ENCODE results near the gene ZNF516. TPM values are rescaled to one million over a fixed set of nuclear protein-coding genes. Genes with fewer than 3 reads are reported as not detected.

The ZNF516 gene
- total RNA-seq, 5 donors from 2014 or later (not counting 1 experiment from before 2014, with no cell fraction given), result 22.0 to 31.8 (median 25.7) TPM

- H3K36me3 ChIP-seq (ENCODE audit: control insufficient read depth in 2 of 2, extremely low read depth in 1 of 2, insufficient read depth in 1 of 2, low read length in 1 of 2), result no peaks in the 10 kb centered on the region
- CTCF ChIA-PET, result no interaction called here
- no peak overlapping the region for H3K4me3 ChIP-seq (ENCODE audit: control insufficient read depth in 1 of 2, extremely low read depth in 1 of 2, low read length in 1 of 2)
- ATAC-seq (replicated peaks in 1 of 4) (no peak), DNase-seq (no peak)
- Mint-ChIP-seq H3K4me1 (no peaks in the 10 kb centered on the region), H3K36me3 (no peaks in the 10 kb centered on the region), H3K4me3 (no peak overlapping the region), H3K9me3 (peaks cover 0 to 10% (median 10%) of the 10 kb centered on the region in 3 donors), H3K27me3 (peaks cover 2 to 3% of the 10 kb centered on the region in 2 donors), H3K27ac (no peak overlapping the region)
- POLR2A ChIA-PET, result no interaction called here
- no peak overlapping the region for H3K27ac ChIP-seq (ENCODE audit: low read length)
- H3K9me3 ChIP-seq, result peaks cover 4% of the 10 kb centered on the region
- WGBS (ENCODE audit: insufficient coverage), result 88% methylated on average over 2 of the region's 5 CpGs
- peaks cover 0 to 2% of the 10 kb centered on the region in 2 experiments for H3K27me3 ChIP-seq (replicated peaks in 1 of 2; ENCODE audit: control insufficient read depth in 2 of 2, extremely low read depth in 1 of 2, insufficient read depth in 2 of 2, low read length in 1 of 2)
- H3K4me1 ChIP-seq (ENCODE audit: control insufficient read depth in 1 of 2, extremely low read depth in 1 of 2, insufficient read depth in 2 of 2, low read length in 2 of 2), result no peaks in the 10 kb centered on the region
These were observed 156.3 kb downstream of the ZNF516 start for GRCh38 chr18:76338619-76339245.

GRCh38 chr18:76338088-76338487 lies 157.0 kb downstream of the ZNF516 start:
- Histone ChIP-seq H3K4me3 (ENCODE audit: control insufficient read depth in 1 of 2, extremely low read depth in 1 of 2, low read length in 1 of 2) (no peak overlapping the region), H3K27me3 (replicated peaks in 1 of 2; ENCODE audit: control insufficient read depth in 2 of 2, extremely low read depth in 1 of 2, insufficient read depth in 2 of 2, low read length in 1 of 2) (peaks cover 0 to 2% of the 10 kb centered on the region in 2 experiments), H3K4me1 (ENCODE audit: control insufficient read depth in 1 of 2, extremely low read depth in 1 of 2, insufficient read depth in 2 of 2, low read length in 2 of 2) (no peaks in the 10 kb centered on the region), H3K27ac (ENCODE audit: low read length) (no peak overlapping the region), H3K36me3 (ENCODE audit: control insufficient read depth in 2 of 2, extremely low read depth in 1 of 2, insufficient read depth in 1 of 2, low read length in 1 of 2) (no peaks in the 10 kb centered on the region), H3K9me3 (peaks cover 4% of the 10 kb centered on the region)
- DNase-seq (no peak), ATAC-seq (replicated peaks in 1 of 4) (no peak)
- Mint-ChIP-seq H3K27me3 (peaks cover 2 to 3% of the 10 kb centered on the region in 2 donors), H3K9me3 (peaks cover 0 to 10% (median 10%) of the 10 kb centered on the region in 3 donors), H3K4me1 (no peaks in the 10 kb centered on the region), H3K36me3 (no peaks in the 10 kb centered on the region), H3K27ac (no peak overlapping the region), H3K4me3 (no peak overlapping the region)
- ChIA-PET CTCF (no interaction called here), POLR2A (no interaction called here)
- 88% methylated on average over 6 of the region's 9 CpGs for WGBS (ENCODE audit: insufficient coverage)

GRCh38 chr18:76335859-76336640 lies 159.0 kb downstream of the ZNF516 start:
- Histone ChIP-seq H3K4me1 (ENCODE audit: control insufficient read depth in 1 of 2, extremely low read depth in 1 of 2, insufficient read depth in 2 of 2, low read length in 2 of 2) (no peaks in the 10 kb centered on the region), H3K4me3 (ENCODE audit: control insufficient read depth in 1 of 2, extremely low read depth in 1 of 2, low read length in 1 of 2) (no peak overlapping the region), H3K27ac (ENCODE audit: low read length) (no peak overlapping the region), H3K27me3 (replicated peaks in 1 of 2; ENCODE audit: control insufficient read depth in 2 of 2, extremely low read depth in 1 of 2, insufficient read depth in 2 of 2, low read length in 1 of 2) (peaks cover 0 to 2% of the 10 kb centered on the region in 2 experiments), H3K36me3 (ENCODE audit: control insufficient read depth in 2 of 2, extremely low read depth in 1 of 2, insufficient read depth in 1 of 2, low read length in 1 of 2) (no peaks in the 10 kb centered on the region), H3K9me3 (peaks cover 4% of the 10 kb centered on the region)
- no peaks in the 10 kb centered on the region for H3K36me3 Mint-ChIP-seq
- ChIA-PET POLR2A (no interaction called here), CTCF (no interaction called here)
- WGBS (ENCODE audit: insufficient coverage), result 100% methylated on average over 3 of the region's 10 CpGs
- ATAC-seq (replicated peaks in 1 of 4), result no peak
- no peak overlapping the region for H3K4me3 Mint-ChIP-seq
- DNase-seq, result no peak
- H3K27ac Mint-ChIP-seq, result no peak overlapping the region
- no peaks in the 10 kb centered on the region for H3K4me1 Mint-ChIP-seq
- peaks cover 2 to 3% of the 10 kb centered on the region in 2 donors for H3K27me3 Mint-ChIP-seq
- H3K9me3 Mint-ChIP-seq, result peaks cover 0 to 27% (median 20%) of the 10 kb centered on the region in 3 donors

GRCh38 chr18:76328140-76328539 lies 166.9 kb downstream of the ZNF516 start:
- H3K4me3 Mint-ChIP-seq, result no peak overlapping the region

GRCh38 chr18:76323891-76324290 lies 171.2 kb downstream of the ZNF516 start:
- ChIA-PET CTCF (no interaction called here), POLR2A (no interaction called here)
- no peak overlapping the region for H3K4me3 Mint-ChIP-seq
- H3K36me3 Mint-ChIP-seq, result no peaks in the 10 kb centered on the region
- DNase-seq (no peak), ATAC-seq (replicated peaks in 1 of 4) (no peak)
- no peaks in the 10 kb centered on the region for H3K4me1 ChIP-seq (ENCODE audit: control insufficient read depth in 1 of 2, extremely low read depth in 1 of 2, insufficient read depth in 2 of 2, low read length in 2 of 2)
- peaks cover 0 to 16% of the 10 kb centered on the region in 2 experiments for H3K27me3 ChIP-seq (replicated peaks in 1 of 2; ENCODE audit: control insufficient read depth in 2 of 2, extremely low read depth in 1 of 2, insufficient read depth in 2 of 2, low read length in 1 of 2)
- no peak overlapping the region for H3K4me3 ChIP-seq (ENCODE audit: control insufficient read depth in 1 of 2, extremely low read depth in 1 of 2, low read length in 1 of 2)
- H3K27ac ChIP-seq (ENCODE audit: low read length), result no peak overlapping the region
- no peaks in the 10 kb centered on the region for H3K36me3 ChIP-seq (ENCODE audit: control insufficient read depth in 2 of 2, extremely low read depth in 1 of 2, insufficient read depth in 1 of 2, low read length in 1 of 2)
- WGBS (ENCODE audit: insufficient coverage), result 90% methylated on average over 5 of the region's 7 CpGs
- no peaks in the 10 kb centered on the region for H3K9me3 Mint-ChIP-seq
- H3K27me3 Mint-ChIP-seq, result peaks cover 13 to 26% of the 10 kb centered on the region in 2 donors
- no peaks in the 10 kb centered on the region for H3K4me1 Mint-ChIP-seq
- no peaks in the 10 kb centered on the region for H3K9me3 ChIP-seq
- H3K27ac Mint-ChIP-seq, result no peak overlapping the region

More at GRCh38 chr18:76328140-76328539, 166.9 kb downstream of the ZNF516 start:
- POLR2A ChIA-PET, result no interaction called here
- no peak for DNase-seq
- H3K4me1 Mint-ChIP-seq, result no peaks in the 10 kb centered on the region
- Histone ChIP-seq H3K9me3 (no peaks in the 10 kb centered on the region), H3K27me3 (replicated peaks in 1 of 2; ENCODE audit: control insufficient read depth in 2 of 2, extremely low read depth in 1 of 2, insufficient read depth in 2 of 2, low read length in 1 of 2) (peaks cover 0 to 16% of the 10 kb centered on the region in 2 experiments), H3K27ac (ENCODE audit: low read length) (no peak overlapping the region), H3K4me1 (ENCODE audit: control insufficient read depth in 1 of 2, extremely low read depth in 1 of 2, insufficient read depth in 2 of 2, low read length in 2 of 2) (no peaks in the 10 kb centered on the region), H3K4me3 (ENCODE audit: control insufficient read depth in 1 of 2, extremely low read depth in 1 of 2, low read length in 1 of 2) (no peak overlapping the region), H3K36me3 (ENCODE audit: control insufficient read depth in 2 of 2, extremely low read depth in 1 of 2, insufficient read depth in 1 of 2, low read length in 1 of 2) (no peaks in the 10 kb centered on the region)
- H3K9me3 Mint-ChIP-seq, result peaks cover 7 to 36% (median 23%) of the 10 kb centered on the region in 3 donors
- peaks cover 13 to 14% of the 10 kb centered on the region in 2 donors for H3K27me3 Mint-ChIP-seq
- no peak overlapping the region for H3K27ac Mint-ChIP-seq
- peaks cover 16% of the 10 kb centered on the region for H3K36me3 Mint-ChIP-seq
- no peak for ATAC-seq (replicated peaks in 1 of 4)
- CTCF ChIA-PET, result no interaction called here
- WGBS (ENCODE audit: insufficient coverage), result 61% methylated on average over 4 of the region's 4 CpGs

- no peaks in the 10 kb centered on the region for H3K4me1 ChIP-seq (ENCODE audit: control insufficient read depth in 1 of 2, extremely low read depth in 1 of 2, insufficient read depth in 2 of 2, low read length in 2 of 2)
- Mint-ChIP-seq H3K27me3 (peaks cover 9 to 23% of the 10 kb centered on the region in 2 donors), H3K4me1 (no peaks in the 10 kb centered on the region), H3K36me3 (no peaks in the 10 kb centered on the region), H3K9me3 (no peaks in the 10 kb centered on the region), H3K4me3 (no peak overlapping the region), H3K27ac (no peak overlapping the region)
- ATAC-seq (replicated peaks in 1 of 4) (no peak), DNase-seq (no peak)
- no peaks in the 10 kb centered on the region for H3K9me3 ChIP-seq
- 82% methylated on average over 7 of the region's 7 CpGs for WGBS (ENCODE audit: insufficient coverage)
- H3K27ac ChIP-seq (ENCODE audit: low read length), result no peak overlapping the region
- peaks cover 0 to 5% of the 10 kb centered on the region in 2 experiments for H3K27me3 ChIP-seq (replicated peaks in 1 of 2; ENCODE audit: control insufficient read depth in 2 of 2, extremely low read depth in 1 of 2, insufficient read depth in 2 of 2, low read length in 1 of 2)
- H3K4me3 ChIP-seq (ENCODE audit: control insufficient read depth in 1 of 2, extremely low read depth in 1 of 2, low read length in 1 of 2), result no peak overlapping the region
- CTCF ChIA-PET, result no interaction called here
- POLR2A ChIA-PET, result no interaction called here
- no peaks in the 10 kb centered on the region for H3K36me3 ChIP-seq (ENCODE audit: control insufficient read depth in 2 of 2, extremely low read depth in 1 of 2, insufficient read depth in 1 of 2, low read length in 1 of 2)
These were observed 172.4 kb downstream of the ZNF516 start for GRCh38 chr18:76322686-76323085.

All from T-cell (primary cell).